CD4-positive, CD25-positive, alpha-beta regulatory T cell (primary cell): ENCODE data around the gene DNAJB8. TPM values are rescaled to one million over a fixed set of nuclear protein-coding genes. Genes with fewer than 3 reads are reported as not detected.

Experiments used
- ATAC-seq, 2 donors: fragments of 150-1000 bp; cut with Tn5 transposase; one replicate each; pipeline ENCODE4 v1.10.0; 2021; ENCODE audit warnings: low read depth in 2 of 2, moderate number of reproducible peaks in 2 of 2, moderate library complexity in 1 of 2
- DNase-seq, 3 donors: peaks; one replicate each; pipeline versions ENCODE4 v3.0.0 to v3.0.0-alpha.2; 2012 to 2022; ENCODE audit warnings: mixed read lengths in 1 of 3
- H3K27ac ChIP-seq: one replicate; pipeline ENCODE4 v1.7.0; 2013; ENCODE audit warnings: mild to moderate bottlenecking, low read length; ENCODE audit not compliant: insufficient read depth, poor library complexity, severe bottlenecking
- H3K27me3 ChIP-seq: one replicate; pipeline ENCODE4 v1.7.0; 2013; ENCODE audit warnings: low read length; ENCODE audit not compliant: control insufficient read depth, insufficient read depth
- H3K36me3 ChIP-seq: one replicate; pipeline ENCODE4 v1.7.0; 2013; ENCODE audit warnings: mild to moderate bottlenecking, low read length, moderate library complexity; ENCODE audit not compliant: control insufficient read depth, insufficient read depth
- H3K4me1 ChIP-seq: 2 replicates; pipeline ENCODE4 v1.7.0; 2013; ENCODE audit warnings: mild to moderate bottlenecking, low read length; ENCODE audit not compliant: insufficient read depth, control insufficient read depth, poor library complexity, severe bottlenecking
- H3K4me3 ChIP-seq: one replicate; pipeline ENCODE4 v1.7.0; 2013; ENCODE audit warnings: low read depth, mild to moderate bottlenecking, low read length, moderate library complexity
- H3K9me3 ChIP-seq, 2 experiments: 1 replicate in 1 of 2; 2 replicates in 1 of 2; pipeline ENCODE4 v1.7.0; 2013; ENCODE audit warnings: low read length in 2 of 2, mild to moderate bottlenecking in 1 of 2, moderate library complexity in 1 of 2; ENCODE audit not compliant: control insufficient read depth in 2 of 2
- H3K27ac Mint-ChIP-seq, 3 donors: one replicate each; pipeline ENCODE4 v1.8.0; 2020 to 2022; ENCODE audit warnings: mild to moderate bottlenecking in 3 of 3, mixed read lengths in 3 of 3, moderate library complexity in 2 of 3
- H3K27me3 Mint-ChIP-seq: one replicate; pipeline ENCODE4 v1.8.0; 2022; ENCODE audit warnings: mild to moderate bottlenecking, mixed read lengths
- H3K36me3 Mint-ChIP-seq: one replicate; pipeline ENCODE4 v1.8.0; 2020; ENCODE audit warnings: mixed read lengths
- H3K4me1 Mint-ChIP-seq, 4 donors: one replicate each; pipeline ENCODE4 v1.8.0; 2020 to 2022; ENCODE audit warnings: mixed read lengths in 4 of 4, mild to moderate bottlenecking in 1 of 4
- H3K4me3 Mint-ChIP-seq, 4 donors: one replicate each; pipeline ENCODE4 v1.8.0; 2020 to 2022; ENCODE audit warnings: mild to moderate bottlenecking in 4 of 4, mixed read lengths in 4 of 4, moderate library complexity in 3 of 4
- H3K9me3 Mint-ChIP-seq, 7 donors: one replicate each; pipeline ENCODE4 v1.8.0; 2020 to 2022; ENCODE audit warnings: mixed read lengths in 7 of 7, mild to moderate bottlenecking in 3 of 7, moderate library complexity in 2 of 7
- polyA plus RNA-seq, 4 donors: library from polyadenylated mRNA; unstranded; fragments of 300-500 nt; fragmentation: Illumina TruSeq; gene quantifications; one replicate each; pipeline ENCODE4 v1.2.3, GENCODE V29; 2021
- total RNA-seq: library from RNA; stranded (reverse); gene quantifications from one replicate; pipeline ENCODE4 v1.2.3, GENCODE V29; 2022

DNAJB8 gene
- total and polyA plus RNA-seq, 5 donors from 2014 or later = not detected

DNA sequence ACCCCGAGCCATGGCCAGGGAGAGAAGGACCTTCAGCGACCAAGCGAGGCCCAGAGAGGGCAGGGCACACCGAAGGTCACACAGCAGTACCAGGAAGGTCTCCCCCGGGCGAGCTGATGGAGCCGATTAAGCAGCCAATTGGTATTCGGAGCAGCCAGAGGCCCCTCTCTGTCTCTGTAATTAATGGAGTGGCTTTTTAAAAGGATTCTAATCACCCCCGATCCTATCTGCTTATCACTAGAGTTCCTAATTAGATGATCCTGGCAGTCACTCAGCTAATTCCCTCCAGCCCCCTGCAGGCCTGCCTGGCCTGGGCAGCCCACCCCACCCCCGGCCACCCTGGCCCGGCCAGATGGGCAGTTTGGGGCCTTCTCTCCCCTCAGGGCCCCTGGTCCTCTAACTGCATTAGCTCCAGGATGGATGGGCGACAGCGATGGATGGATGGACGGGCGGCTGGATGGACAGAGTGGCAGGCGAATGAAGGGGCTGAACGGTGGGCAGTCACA lies 1.6 kb upstream of the DNAJB8 start:
- no peak for DNase-seq
- Histone ChIP-seq H3K27me3 (peaks cover 3% of the 10 kb centered on the region), H3K4me1 (no peaks in the 10 kb centered on the region), H3K9me3 (no peaks in the 10 kb centered on the region), H3K36me3 (no peaks in the 10 kb centered on the region), H3K27ac (no peak overlapping the region), H3K4me3 (no peak overlapping the region)
- Mint-ChIP-seq H3K27me3 (peaks cover under 1% of the 10 kb centered on the region), H3K4me1 (peaks cover 0 to 6% (median 0%) of the 10 kb centered on the region in 4 donors), H3K9me3 (no peaks in the 10 kb centered on the region), H3K36me3 (no peaks in the 10 kb centered on the region), H3K4me3 (no peak overlapping the region), H3K27ac (no peak overlapping the region)
- no peak for ATAC-seq

GRCh38 chr3:128464702-128465101 lies 2.0 kb downstream of the DNAJB8 start:
- Mint-ChIP-seq H3K4me1 (peaks cover 0 to 6% (median 0%) of the 10 kb centered on the region in 4 donors), H3K27ac (peak overlapping the region in 1 of 3 donors; percentile 74), H3K27me3 (no peaks in the 10 kb centered on the region), H3K36me3 (no peaks in the 10 kb centered on the region), H3K9me3 (no peaks in the 10 kb centered on the region), H3K4me3 (no peak overlapping the region)
- Histone ChIP-seq H3K36me3 (no peaks in the 10 kb centered on the region), H3K27me3 (peaks cover 2% of the 10 kb centered on the region), H3K9me3 (no peaks in the 10 kb centered on the region), H3K4me1 (no peaks in the 10 kb centered on the region), H3K27ac (no peak overlapping the region), H3K4me3 (no peak overlapping the region)
- DNase-seq (no peak), ATAC-seq (no peak)

GRCh38 chr3:128464188-128464587 lies 2.5 kb downstream of the DNAJB8 start:
- Mint-ChIP-seq H3K27ac (no peak overlapping the region), H3K4me3 (no peak overlapping the region), H3K4me1 (peaks cover 0 to 4% (median 0%) of the 10 kb centered on the region in 4 donors), H3K9me3 (no peaks in the 10 kb centered on the region), H3K36me3 (no peaks in the 10 kb centered on the region), H3K27me3 (no peaks in the 10 kb centered on the region)
- DNase-seq = no peak
- Histone ChIP-seq H3K27ac (no peak overlapping the region), H3K9me3 (no peaks in the 10 kb centered on the region), H3K4me1 (no peaks in the 10 kb centered on the region), H3K36me3 (no peaks in the 10 kb centered on the region), H3K4me3 (no peak overlapping the region), H3K27me3 (peaks cover 2% of the 10 kb centered on the region)
- ATAC-seq = no peak

DNA sequence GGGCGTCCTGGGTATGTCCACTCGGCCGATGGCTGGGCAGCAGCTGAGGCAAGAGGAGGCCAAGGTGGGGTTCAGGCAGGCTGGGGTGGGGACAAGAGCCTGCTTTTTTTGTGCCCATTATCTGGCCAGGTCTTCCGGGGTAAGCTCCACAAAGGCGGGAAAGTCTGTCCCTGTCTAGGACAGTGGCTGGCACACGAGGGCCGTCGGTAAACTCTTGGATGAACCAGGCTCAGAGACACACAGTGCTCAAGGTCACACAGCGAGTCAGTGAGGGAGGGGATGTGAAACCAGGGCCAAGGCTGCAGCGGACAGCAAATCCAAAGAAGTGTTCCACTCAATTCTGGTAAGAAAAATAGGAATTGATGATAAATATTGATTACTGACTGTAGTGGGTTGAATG lies 2.9 kb downstream of the DNAJB8 start:
- Mint-ChIP-seq H3K4me3 (no peak overlapping the region), H3K9me3 (no peaks in the 10 kb centered on the region), H3K36me3 (no peaks in the 10 kb centered on the region), H3K4me1 (peaks cover 0 to 4% (median 0%) of the 10 kb centered on the region in 4 donors), H3K27me3 (no peaks in the 10 kb centered on the region), H3K27ac (no peak overlapping the region)
- Histone ChIP-seq H3K36me3 (no peaks in the 10 kb centered on the region), H3K27me3 (peaks cover 2% of the 10 kb centered on the region), H3K4me1 (no peaks in the 10 kb centered on the region), H3K9me3 (no peaks in the 10 kb centered on the region), H3K27ac (no peak overlapping the region), H3K4me3 (no peak overlapping the region)
- no peak for ATAC-seq
- no peak for DNase-seq

GRCh38 chr3:128463354-128463753 lies 3.3 kb downstream of the DNAJB8 start:
- Mint-ChIP-seq H3K27ac (no peak overlapping the region), H3K27me3 (no peaks in the 10 kb centered on the region), H3K4me1 (peaks cover 0 to 4% (median 0%) of the 10 kb centered on the region in 4 donors), H3K9me3 (no peaks in the 10 kb centered on the region), H3K4me3 (no peak overlapping the region), H3K36me3 (no peaks in the 10 kb centered on the region)
- Histone ChIP-seq H3K4me1 (no peaks in the 10 kb centered on the region), H3K4me3 (no peak overlapping the region), H3K27me3 (peaks cover 2% of the 10 kb centered on the region), H3K36me3 (no peaks in the 10 kb centered on the region), H3K27ac (no peak overlapping the region), H3K9me3 (no peaks in the 10 kb centered on the region)
- DNase-seq (no peak), ATAC-seq (no peak)

DNA sequence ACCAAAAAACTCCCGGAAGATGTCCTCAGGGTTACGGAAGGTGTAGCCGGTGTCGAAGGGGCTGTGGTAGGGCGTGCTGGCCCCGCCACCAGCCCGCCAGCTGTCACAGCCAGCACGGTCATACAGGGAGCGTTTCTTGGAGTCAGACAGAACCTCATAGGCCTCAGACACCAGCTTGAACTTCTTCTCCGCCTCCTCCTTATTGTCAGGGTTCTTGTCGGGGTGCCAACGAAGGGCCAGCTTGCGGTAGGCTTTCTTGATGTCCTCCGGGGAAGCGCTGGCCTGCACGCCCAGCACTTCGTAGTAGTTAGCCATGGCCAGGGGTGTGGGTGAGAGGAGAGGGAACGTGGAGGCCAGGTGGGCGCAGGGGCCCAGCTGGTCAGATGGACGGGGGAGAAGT lies 3.8 kb downstream of the DNAJB8 start:
- Histone ChIP-seq H3K36me3 (no peaks in the 10 kb centered on the region), H3K27me3 (peaks cover 2% of the 10 kb centered on the region), H3K9me3 (no peaks in the 10 kb centered on the region), H3K4me1 (no peaks in the 10 kb centered on the region), H3K4me3 (no peak overlapping the region), H3K27ac (no peak overlapping the region)
- H3K4me3 Mint-ChIP-seq = no peak overlapping the region
- peaks cover 0 to 4% (median 0%) of the 10 kb centered on the region in 4 donors for H3K4me1 Mint-ChIP-seq
- ATAC-seq (no peak), DNase-seq (no peak)
- no peaks in the 10 kb centered on the region for H3K36me3 Mint-ChIP-seq
- H3K27me3 Mint-ChIP-seq = no peaks in the 10 kb centered on the region
- no peaks in the 10 kb centered on the region for H3K9me3 Mint-ChIP-seq
- no peak overlapping the region for H3K27ac Mint-ChIP-seq

GRCh38 chr3:128462341-128462910 lies 4.3 kb downstream of the DNAJB8 start:
- H3K36me3 ChIP-seq = no peaks in the 10 kb centered on the region
- no peak overlapping the region for H3K4me3 ChIP-seq
- no peak for ATAC-seq
- no peaks in the 10 kb centered on the region for H3K9me3 Mint-ChIP-seq
- no peak overlapping the region for H3K27ac ChIP-seq
- H3K27me3 Mint-ChIP-seq = no peaks in the 10 kb centered on the region
- peaks cover 0 to 4% (median 0%) of the 10 kb centered on the region in 4 donors for H3K4me1 Mint-ChIP-seq
- H3K4me3 Mint-ChIP-seq = no peak overlapping the region
- H3K27ac Mint-ChIP-seq = peak overlapping the region in 1 of 3 donors; percentile 63
- H3K36me3 Mint-ChIP-seq = no peaks in the 10 kb centered on the region
- DNase-seq = no peak
- no peaks in the 10 kb centered on the region for H3K9me3 ChIP-seq
- peaks cover 2% of the 10 kb centered on the region for H3K27me3 ChIP-seq
- H3K4me1 ChIP-seq = no peaks in the 10 kb centered on the region

GRCh38 chr3:128461731-128462130 lies 5.0 kb downstream of the DNAJB8 start:
- Mint-ChIP-seq H3K4me1 (peaks cover 0 to under 1% (median 0%) of the 10 kb centered on the region in 4 donors), H3K4me3 (no peak overlapping the region), H3K27ac (no peak overlapping the region), H3K9me3 (no peaks in the 10 kb centered on the region), H3K27me3 (no peaks in the 10 kb centered on the region), H3K36me3 (no peaks in the 10 kb centered on the region)
- Histone ChIP-seq H3K4me1 (no peaks in the 10 kb centered on the region), H3K4me3 (no peak overlapping the region), H3K27ac (no peak overlapping the region), H3K36me3 (no peaks in the 10 kb centered on the region), H3K9me3 (no peaks in the 10 kb centered on the region), H3K27me3 (peaks cover 2% of the 10 kb centered on the region)
- ATAC-seq = no peak
- no peak for DNase-seq
